Activated T-helper 1 cell treated with Interleukin-2 at 50 U/mL for 16 hours (primary cell): ENCODE measurements around the gene RERE.

Experiments used
- DNase-seq: peaks from one replicate; pipeline ENCODE4 v3.0.0-alpha.2; 2020; ENCODE audit warnings: low read depth

The RERE gene

GRCh38 chr1:8473891-8474300, 343.5 kb downstream of the RERE start:
- no peak for DNase-seq

DNA sequence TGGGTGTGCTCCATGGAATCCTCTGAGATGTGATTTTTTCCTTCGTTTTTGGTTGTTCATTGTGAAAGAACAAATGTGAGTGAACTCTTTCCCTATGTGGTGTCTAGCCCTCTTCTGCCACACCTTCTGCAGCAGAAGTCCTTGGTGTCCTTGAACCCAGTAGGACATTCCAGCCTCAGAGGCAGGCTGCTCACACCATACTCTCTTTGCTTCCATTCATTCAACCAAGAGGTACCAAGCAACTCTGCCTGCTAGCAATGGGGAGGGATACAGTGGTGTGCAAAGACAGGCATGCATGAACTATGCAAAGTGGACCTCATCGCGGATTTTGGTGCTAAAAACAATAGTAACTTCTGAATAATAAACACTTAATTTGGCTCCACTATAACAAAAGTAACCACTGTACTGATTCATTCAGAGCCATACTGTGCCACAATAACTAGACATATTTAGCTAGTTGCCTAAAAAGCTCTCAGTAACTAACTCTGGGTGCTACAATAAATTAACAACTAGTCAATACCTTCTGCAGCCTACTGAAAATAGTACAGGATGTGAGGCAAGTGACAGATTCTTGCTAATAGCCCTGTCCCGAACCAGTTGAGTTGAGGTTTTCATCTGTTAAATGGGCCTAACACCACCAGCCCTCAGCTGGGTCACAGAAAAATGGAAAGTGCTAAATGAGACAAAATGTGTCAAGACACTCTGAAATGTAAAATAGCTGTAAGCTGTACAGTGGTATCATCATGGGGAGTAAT, 344.1 kb downstream of the RERE start:
- DNase-seq = no peak

GRCh38 chr1:8472668-8473067, 344.8 kb downstream of the RERE start:
- no peak for DNase-seq

GRCh38 chr1:8471451-8471850, 346.0 kb downstream of the RERE start:
- no peak for DNase-seq

- DNase-seq = no peak
These were observed 348.7 kb downstream of the RERE start for GRCh38 chr1:8468751-8469150.

DNA sequence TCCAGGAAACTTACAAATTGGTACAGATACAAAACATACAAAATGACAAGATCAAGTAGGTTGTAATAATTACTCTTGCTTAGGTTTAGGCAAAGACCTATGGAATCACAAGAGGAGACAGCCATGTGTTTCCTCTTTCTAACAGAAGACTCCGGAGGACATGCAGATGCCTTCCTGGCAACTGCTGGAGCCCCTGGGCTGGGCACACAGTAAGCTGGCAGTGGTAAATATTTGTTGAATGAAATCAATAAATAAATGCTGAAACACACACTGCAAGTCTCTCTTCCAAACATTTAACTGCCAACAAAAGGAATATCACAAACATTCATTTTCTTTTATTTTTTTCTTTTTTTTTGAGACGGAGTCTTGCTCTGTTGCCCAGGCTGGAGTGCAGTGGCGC, 350.1 kb downstream of the RERE start:
- DNase-seq = no peak

- DNase-seq = no peak
These were observed 351.7 kb downstream of the RERE start for GRCh38 chr1:8465692-8466091.

DNA sequence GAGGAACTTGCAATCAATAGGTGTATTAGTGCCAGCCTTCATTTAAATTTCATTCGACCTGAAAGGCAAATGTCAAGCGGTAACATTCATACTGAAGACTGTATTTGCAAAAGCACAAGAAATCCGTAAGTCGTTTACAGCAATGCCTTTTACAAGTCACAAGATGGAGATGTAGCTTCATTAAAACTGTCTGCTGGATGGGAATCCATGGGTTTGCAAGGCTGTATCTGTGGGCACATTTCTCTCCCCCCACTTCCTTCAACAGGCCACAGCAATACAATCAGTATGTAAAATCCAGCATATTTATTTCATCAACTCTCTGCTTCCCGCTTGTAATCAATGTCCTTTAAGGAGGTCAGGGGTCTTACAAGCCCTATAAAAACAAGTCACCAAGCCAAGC, 352.4 kb downstream of the RERE start:
- no peak for DNase-seq

DNA sequence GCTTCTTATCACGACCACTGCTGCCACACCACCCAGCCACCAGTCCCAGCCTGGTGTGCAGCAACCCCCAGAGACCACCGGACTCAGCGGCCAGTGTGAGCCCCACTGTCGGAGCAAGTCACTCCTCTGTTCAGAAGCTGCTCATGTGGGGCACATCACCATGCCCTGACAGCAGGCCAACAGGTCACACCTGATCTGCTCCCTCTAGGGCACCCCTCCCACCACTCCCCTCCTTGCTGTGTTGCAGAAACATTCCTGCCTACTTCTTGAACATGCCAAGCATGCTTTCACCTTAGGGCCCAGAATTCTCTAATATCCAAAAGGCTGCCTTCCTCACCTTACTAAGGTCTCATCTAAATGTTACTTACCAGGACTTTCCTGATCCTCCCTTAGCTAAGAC, 353.1 kb downstream of the RERE start:
- DNase-seq = no peak

- no peak for DNase-seq
These were observed 354.1 kb downstream of the RERE start for GRCh38 chr1:8463144-8463927.

GRCh38 chr1:8462371-8462892, 355.0 kb downstream of the RERE start:
- DNase-seq = no peak

DNA sequence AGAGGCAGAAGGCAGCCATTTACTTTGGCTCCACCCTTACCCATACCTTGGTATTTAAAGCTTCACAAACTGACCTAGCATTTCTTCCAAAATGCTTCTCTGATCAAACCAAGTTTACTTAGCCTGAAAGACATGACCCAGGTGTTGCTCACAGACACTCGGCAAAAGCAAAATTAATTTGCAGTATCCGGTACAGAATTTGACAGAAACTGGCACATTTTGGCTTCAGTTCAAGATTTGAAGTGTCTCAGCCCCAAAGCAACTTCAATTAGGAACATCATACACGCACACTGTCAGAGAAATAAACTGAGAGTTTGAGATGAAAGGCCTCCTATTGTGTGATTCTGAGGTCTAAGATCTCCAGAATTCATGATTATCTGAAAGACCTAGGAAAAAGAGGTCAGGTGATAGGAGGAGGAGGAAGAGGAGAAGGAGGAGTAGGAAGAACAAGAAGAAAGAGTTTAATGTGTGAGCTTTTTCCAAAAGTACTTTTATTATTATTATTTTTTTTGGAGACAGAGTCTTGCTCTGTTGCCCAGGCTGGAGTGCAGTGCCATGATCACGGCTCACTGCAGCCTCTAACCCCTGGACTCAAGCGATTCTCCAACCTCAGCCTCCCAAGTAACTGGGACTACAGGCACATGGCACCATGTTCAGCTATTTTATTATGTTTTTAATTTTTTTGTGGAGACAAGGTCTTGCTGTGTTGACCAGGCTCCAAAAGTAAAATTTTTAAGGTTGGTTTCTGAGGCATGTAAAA, 355.9 kb downstream of the RERE start:
- DNase-seq = no peak

DNA sequence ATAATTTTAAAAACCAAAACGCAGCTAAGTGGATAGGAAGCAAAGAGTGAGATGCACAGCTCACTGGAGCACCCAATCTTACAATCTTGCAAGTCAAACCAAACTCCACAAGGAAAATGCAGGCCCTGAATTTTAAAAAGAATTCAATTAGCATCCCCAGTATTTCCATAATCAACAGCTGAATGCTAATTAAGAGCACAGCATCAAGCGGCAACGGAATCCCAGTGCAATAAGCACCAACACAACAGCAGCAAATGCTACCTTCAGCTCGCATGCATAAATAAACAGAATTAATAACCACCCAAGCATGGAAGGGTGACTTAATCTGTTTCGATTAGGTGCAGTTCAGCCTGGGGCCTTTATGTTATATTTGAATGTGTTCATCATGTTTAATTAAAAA, 356.7 kb downstream of the RERE start:
- DNase-seq = no peak

GRCh38 chr1:8460132-8460544, 357.3 kb downstream of the RERE start:
- DNase-seq = no peak

DNA sequence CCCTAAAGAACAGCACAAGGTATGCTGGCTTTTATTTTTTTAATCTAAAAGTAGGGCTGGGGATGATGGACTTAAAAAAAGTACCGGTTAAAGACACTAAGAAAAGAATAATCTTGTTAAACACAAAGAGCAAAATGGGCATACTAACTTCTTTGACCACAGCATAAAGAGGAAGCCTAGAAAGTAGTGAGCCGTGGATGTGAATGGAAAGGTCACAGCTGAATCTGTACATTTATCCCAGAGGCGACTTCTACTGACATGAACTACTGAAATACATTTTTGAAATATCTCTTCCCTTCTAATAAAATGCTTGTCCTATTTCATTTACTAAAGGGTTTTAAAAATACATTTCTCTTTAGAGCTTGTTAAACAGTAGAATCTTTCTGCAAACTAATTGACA, 358.8 kb downstream of the RERE start:
- DNase-seq = no peak

DNA sequence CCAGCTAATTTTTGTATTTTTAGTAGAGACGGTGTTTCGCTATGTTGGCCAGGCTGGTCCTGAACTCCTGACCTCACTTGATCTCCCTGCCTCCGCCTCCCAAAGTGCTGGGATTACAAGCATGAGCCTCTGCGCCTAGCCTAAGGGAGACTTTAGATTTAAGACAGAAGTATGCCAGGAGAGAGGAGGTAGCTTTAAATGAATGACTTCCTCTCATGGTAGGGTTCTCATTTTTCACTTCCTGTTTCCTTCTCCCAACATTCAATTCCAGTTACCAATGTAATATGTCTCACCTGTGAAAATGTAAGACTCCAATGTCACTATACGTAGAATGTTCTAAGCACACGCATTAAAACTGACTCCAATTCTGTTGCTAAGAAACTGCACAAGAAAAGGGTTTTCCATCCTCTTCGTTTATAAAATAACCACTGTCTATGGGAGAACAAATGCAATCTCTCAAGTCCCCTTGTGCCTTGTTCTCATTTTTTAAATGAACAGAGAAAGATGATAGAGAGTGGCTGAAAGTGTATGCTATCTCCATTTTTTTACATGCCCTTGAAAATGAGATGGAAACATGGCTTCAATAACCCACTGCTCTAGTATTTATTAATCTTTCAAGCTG, 359.6 kb downstream of the RERE start:
- DNase-seq = no peak

DNA sequence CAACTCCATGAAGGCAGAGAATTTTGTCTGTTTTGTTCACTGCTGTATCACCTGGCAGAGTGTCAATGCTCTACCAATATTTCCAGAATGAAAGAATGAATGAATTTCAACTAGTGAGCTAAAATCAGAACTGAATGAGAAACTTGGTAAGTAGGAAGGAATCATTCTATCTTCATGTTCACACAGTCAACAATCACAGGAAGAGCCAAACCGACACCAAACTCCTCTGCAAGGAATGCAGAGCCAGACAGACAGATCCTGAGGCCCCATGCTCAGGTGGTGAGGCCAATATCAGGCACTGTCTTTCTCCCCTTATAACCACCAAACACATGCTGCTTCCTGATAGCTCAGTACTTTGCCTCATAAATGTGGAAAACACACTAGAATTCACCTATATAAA, 360.4 kb downstream of the RERE start:
- no peak for DNase-seq

DNA sequence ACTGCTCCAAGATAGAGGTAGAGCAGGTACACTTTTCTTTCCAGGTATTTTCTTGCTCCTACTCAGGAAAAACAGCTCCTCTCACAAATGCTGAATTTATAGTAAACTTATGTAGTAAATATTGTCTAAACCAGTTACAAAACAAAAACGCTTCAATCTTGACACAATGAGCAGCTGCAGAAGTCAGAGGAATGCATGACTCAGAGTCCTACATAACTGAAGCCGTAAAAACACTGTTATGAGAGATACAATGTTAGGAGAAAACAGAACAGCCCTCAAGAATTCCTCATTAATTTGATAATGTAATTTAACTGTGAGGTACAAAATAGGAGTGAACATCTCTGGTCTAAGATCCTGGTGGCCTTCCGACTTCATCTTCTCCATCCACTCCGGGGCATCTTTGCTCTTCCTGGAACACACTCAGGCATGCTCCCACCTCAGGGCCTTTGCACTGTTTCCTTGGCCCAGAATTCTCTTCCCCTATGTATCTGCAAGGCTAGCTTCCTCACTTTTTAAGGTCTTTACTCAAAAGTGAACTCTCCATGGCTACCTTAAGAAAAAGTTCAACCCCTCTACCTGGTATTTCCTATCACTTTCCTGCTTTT, 361.0 kb downstream of the RERE start:
- no peak for DNase-seq

GRCh38 chr1:8455700-8456307, 361.6 kb downstream of the RERE start:
- DNase-seq = no peak

DNA sequence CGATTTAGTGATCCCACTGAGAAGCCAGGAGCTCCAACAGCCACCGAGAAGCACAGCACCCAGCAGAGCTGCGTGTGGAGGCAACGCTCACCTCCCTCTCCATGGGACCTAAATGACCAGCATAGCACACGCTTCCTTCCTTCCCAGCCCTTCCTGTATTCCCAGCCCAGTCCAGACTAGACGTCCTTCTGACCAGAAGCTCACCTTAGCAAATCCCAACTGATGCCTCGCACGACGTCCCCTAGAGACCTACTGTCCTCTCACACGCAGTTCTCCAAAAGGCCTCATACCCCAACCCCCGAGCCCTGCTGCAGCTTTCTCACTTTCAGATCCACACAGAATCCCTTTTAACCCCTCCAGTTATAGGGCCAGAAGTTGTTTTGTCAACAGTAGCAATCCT, 367.1 kb downstream of the RERE start:
- no peak for DNase-seq

GRCh38 chr1:8448911-8449661, 368.4 kb downstream of the RERE start:
- no peak for DNase-seq
